ENCODE results near the gene FOXL1. TPM values are rescaled to one million over a fixed set of nuclear protein-coding genes. Genes with fewer than 3 reads are reported as not detected.

The FOXL1 gene
- total and polyA plus RNA-seq, 9 of the 15 experiments (the other 6 are each of a cell fraction or from before 2014, with no cell fraction given), result not detected

DNA sequence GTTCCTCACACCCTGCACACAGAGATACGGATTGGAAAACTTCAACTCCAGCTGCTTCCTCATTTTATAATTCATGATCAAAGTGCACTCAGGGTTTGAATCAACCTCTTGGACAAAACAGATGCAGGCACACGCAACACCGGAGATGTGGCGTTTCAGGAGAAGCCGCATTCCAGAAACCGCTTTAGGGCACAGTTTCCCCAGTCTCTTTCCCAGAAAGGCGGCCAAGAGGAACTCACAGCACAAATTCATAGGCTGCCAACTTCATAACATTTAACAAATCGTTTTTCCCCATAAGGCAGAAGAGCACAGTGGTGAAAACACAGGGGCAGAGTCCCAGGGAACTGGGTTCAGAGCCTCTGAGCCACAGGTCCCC is 31.7 kb upstream of the FOXL1 start (continued):
- TF ChIP-seq HBP1 (CRISPR knock-in tag; IDR thresholded peaks at IDR 0.05), result no peak
- no peak for TF ChIP-seq GABPB2 (CRISPR knock-in tag; conservative IDR thresholded peaks at IDR 0.05)
- TF ChIP-seq ZBTB11 (CRISPR knock-in tag; IDR thresholded peaks at IDR 0.05), result no peak

GRCh38 chr16:86547286-86547685 is 31.1 kb upstream of the FOXL1 start:
- DNase-seq (ENCODE audit: extremely low read depth in 1 of 4, low spot score in 3 of 4), result no peak
- FAIRE-seq, result no peak
- CTCF ChIA-PET (ENCODE audit: low intra/inter-chr PET ratio), result no interaction called here

More at GRCh38 chr16:86547286-86547685, 31.1 kb upstream of the FOXL1 start:
- in situ Hi-C loops (cut with MboI), result no loop called here
- H3K4me2 ChIP-seq (ENCODE audit: insufficient read depth, low read length), result no peak overlapping the region
- no peak overlapping the region for H3K9ac ChIP-seq (ENCODE audit: insufficient read depth in 1 of 2, low read depth in 2 of 2, low read length in 2 of 2)
- BruUV-seq (replicated peaks), result no TSS peak
- H3K79me2 ChIP-seq (ENCODE audit: control insufficient read depth, insufficient read depth, low read length), result no peaks in the 10 kb centered on the region
- ATAC-seq, result no peak
- no peaks in the 10 kb centered on the region for H3K9me3 ChIP-seq (replicated peaks; ENCODE audit: control insufficient read depth, insufficient read depth, low read depth, low read length)
- H3K4me3 ChIP-seq, result no peak overlapping the region
- intact Hi-C loops (cut with micrococcal nuclease), result no loop called here
- no peaks in the 10 kb centered on the region for H3K27me3 ChIP-seq (ENCODE audit: control insufficient read depth in 2 of 2, insufficient read depth in 2 of 2, low read length in 2 of 2)
- POLR2A ChIA-PET, result no interaction called here
- H2AFZ ChIP-seq (ENCODE audit: low read depth, low read length), result no peak overlapping the region
- no peaks in the 10 kb centered on the region for H3K4me1 ChIP-seq (replicated peaks in 1 of 2; ENCODE audit: control insufficient read depth in 2 of 2, insufficient read depth in 2 of 2, low read length in 2 of 2)
- H4K20me1 ChIP-seq (replicated peaks; ENCODE audit: control insufficient read depth, insufficient read depth, low read length), result no peaks in the 10 kb centered on the region
- WGBS (ENCODE audit: insufficient coverage, low coverage, missing lambda C conversion rate), result 92% methylated on average over 10 of the region's 11 CpGs
- peaks cover 3% of the 10 kb centered on the region for H3K9me1 ChIP-seq (ENCODE audit: control insufficient read depth, insufficient read depth, low read length)
- no peak overlapping the region for H3K27ac ChIP-seq (ENCODE audit: extremely low read depth, low read depth, low read length)
- TF ChIP-seq, protein P1, sequence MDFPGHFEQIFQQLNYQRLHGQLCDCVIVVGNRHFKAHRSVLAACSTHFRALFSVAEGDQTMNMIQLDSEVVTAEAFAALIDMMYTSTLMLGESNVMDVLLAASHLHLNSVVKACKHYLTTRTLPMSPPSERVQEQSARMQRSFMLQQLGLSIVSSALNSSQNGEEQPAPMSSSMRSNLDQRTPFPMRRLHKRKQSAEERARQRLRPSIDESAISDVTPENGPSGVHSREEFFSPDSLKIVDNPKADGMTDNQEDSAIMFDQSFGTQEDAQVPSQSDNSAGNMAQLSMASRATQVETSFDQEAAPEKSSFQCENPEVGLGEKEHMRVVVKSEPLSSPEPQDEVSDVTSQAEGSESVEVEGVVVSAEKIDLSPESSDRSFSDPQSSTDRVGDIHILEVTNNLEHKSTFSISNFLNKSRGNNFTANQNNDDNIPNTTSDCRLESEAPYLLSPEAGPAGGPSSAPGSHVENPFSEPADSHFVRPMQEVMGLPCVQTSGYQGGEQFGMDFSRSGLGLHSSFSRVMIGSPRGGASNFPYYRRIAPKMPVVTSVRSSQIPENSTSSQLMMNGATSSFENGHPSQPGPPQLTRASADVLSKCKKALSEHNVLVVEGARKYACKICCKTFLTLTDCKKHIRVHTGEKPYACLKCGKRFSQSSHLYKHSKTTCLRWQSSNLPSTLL (IDR thresholded peaks at IDR 0.05), result no peak
- no peak for TF ChIP-seq THAP7 (CRISPR knock-in tag; IDR thresholded peaks at IDR 0.05)
- TF ChIP-seq BMI1 (IDR thresholded peaks at IDR 0.05; ENCODE audit: low read length), result no peak
- TF ChIP-seq RAD21 (CRISPR knock-in tag; conservative IDR thresholded peaks at IDR 0.05 in 1 of 2, IDR thresholded peaks at IDR 0.05 in 1 of 2), result no peak
- no peak for TF ChIP-seq NFRKB (IDR thresholded peaks at IDR 0.05; ENCODE audit: low read depth)
- no peak for TF ChIP-seq ZNF76 (CRISPR knock-in tag; IDR thresholded peaks at IDR 0.05; ENCODE audit: borderline replicate concordance)
- no peak for TF ChIP-seq TAF1 (IDR thresholded peaks at IDR 0.05; ENCODE audit: control insufficient read depth, extremely low read depth, insufficient read depth, low read length, severe bottlenecking)
- H3K36me3 ChIP-seq (ENCODE audit: control insufficient read depth, insufficient read depth, low read length), result peaks cover 25% of the 10 kb centered on the region; the same call in 2 of the 3 replicates

All from K562 (cell line).